ENCODE results near the gene TAF4.

The TAF4 gene

DNA sequence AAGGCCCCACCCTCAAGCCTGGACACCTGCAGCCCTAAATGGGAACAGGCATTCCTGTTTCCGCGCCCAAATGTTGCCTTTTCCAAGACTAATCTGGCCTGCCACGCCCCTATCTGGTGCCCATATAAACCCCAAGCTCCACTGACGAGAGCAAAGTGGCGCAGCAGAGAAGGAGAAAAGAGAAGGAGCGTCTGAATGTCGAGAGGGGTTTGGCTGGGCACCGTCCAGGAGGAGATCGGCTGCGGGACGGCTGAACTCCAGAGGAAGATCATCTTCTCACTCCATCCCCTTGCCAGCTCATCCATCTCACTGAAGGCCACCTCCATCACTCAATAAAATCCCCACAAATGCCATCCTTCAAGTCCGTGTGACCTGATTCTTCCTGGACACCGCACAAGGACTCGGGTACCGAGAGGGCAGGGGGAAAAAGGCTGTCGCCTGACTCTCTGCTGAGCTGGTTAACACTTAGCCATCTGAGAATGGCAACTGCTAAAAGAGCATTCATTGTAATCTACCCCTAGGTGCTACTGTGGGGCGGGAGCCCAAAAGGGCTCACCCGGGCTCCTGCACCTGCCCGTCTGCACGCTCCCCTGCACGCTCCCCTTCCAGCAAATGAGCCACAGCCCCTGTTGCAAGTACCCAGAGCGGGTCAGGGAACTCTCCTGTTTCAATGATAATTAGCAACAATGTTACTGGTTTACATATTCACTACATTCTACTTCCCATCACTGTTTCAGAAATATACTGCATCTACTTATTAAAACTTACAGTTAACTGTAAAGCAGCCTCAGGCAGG lies 23.5 kb downstream of the TAF4 start:
- no peak for DNase-seq (ENCODE audit: low read depth)

GRCh38 chr20:62040933-62041332 lies 24.7 kb downstream of the TAF4 start:
- DNase-seq (ENCODE audit: low read depth), result no peak

DNA sequence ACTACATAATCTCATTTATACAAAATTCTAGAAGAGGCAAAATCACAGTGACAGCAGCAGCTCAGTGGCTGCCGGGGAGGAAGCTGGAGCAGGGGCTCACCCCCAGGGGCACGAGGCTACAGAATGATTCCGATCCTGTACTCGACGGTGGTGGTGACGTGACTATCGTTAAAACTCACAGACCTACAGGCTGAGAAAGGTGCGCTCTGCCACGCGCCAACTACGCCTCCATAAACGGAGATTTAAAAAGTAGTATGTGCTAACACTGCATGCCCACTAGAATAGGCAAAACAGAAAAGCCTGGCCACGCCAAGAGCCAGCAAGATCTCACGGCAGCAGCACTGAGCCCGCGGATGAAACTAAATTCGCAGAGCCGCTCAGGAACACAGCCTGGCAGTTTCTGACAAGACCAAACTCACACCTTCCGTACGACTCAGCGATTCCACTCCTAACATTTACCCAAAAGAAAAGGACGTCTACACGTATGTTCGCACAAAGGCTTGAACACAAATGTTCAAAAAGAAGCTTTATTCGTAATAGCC lies 25.2 kb downstream of the TAF4 start:
- DNase-seq (ENCODE audit: low read depth), result no peak

DNA sequence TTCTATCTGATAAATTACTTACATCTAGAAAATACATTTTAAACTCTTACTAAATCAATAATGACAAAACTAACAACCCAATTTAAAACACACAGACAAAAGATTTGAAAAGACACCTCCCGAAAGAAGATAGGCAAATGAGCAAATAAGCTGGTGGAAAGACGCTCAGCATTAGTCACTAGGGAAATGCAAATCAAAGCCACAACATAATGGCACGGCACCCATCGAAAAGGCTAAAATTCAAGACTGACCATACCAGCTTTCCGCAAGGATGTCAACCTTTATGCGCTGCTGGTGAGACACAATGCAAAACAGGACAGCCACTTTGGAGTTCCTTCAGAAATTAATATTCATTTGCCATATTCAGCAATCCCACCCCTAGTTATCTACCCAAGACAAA lies 25.9 kb downstream of the TAF4 start:
- DNase-seq (ENCODE audit: low read depth), result no peak

- DNase-seq (ENCODE audit: low read depth), result no peak
These were observed 32.9 kb downstream of the TAF4 start for GRCh38 chr20:62032609-62033368.

DNA sequence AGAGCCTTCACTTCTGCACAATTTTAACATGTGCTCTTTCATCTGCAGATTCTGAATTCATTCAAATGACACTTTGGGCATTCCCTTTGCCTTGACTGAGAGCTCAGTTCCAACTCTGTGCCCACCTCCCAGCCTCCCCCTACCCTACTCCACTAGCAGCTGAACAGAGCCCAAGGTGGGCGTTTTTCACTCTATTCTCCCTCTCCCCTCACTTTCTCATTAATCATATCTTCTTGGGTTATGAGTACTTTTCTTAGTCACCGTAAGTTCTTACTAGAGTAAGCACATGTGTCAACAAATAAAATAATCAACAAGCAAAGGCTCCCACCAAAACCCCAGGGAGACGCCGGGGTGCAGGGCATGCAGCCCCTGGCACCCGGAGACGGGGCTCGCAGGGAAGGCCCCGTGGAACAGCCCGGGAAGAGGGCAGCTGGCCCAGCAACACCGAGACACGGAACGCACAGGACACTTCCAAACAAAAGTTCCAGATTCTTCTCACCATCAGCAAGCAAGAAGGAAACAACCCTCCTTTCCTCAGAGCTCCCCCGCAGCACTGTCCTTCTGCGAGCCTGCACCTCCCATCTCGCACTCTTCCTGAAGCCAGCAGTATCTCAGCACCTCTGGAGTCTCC lies 34.1 kb downstream of the TAF4 start:
- DNase-seq (ENCODE audit: low read depth), result no peak

- no peak for DNase-seq (ENCODE audit: low read depth)
These were observed 34.7 kb downstream of the TAF4 start for GRCh38 chr20:62030834-62031434.

GRCh38 chr20:62030357-62030756 lies 35.3 kb downstream of the TAF4 start:
- no peak for DNase-seq (ENCODE audit: low read depth)

- no peak for DNase-seq (ENCODE audit: low read depth)
These were observed 35.7 kb downstream of the TAF4 start for GRCh38 chr20:62029949-62030348.

DNA sequence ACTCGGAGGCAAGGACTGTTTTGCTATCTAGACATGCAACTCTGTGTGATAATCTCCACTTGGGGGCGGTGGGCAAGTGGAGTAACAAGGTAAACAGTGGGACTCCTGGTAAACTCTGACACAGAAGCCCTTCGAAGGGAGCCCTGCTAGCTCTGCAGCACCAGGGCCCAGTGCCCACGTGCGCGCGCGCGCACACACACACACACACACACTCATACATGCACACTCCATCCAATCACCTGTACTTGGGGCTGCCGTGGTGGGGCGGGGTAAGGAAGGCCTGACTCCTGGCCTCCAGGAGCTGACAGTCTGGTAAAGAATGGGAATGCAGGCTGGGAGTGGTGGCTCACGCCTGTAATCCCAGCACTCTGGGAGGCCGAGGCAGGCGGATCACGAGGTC lies 36.4 kb downstream of the TAF4 start:
- DNase-seq (ENCODE audit: low read depth), result no peak

- no peak for DNase-seq (ENCODE audit: low read depth)
These were observed 37.3 kb downstream of the TAF4 start for GRCh38 chr20:62028384-62028783.

DNA sequence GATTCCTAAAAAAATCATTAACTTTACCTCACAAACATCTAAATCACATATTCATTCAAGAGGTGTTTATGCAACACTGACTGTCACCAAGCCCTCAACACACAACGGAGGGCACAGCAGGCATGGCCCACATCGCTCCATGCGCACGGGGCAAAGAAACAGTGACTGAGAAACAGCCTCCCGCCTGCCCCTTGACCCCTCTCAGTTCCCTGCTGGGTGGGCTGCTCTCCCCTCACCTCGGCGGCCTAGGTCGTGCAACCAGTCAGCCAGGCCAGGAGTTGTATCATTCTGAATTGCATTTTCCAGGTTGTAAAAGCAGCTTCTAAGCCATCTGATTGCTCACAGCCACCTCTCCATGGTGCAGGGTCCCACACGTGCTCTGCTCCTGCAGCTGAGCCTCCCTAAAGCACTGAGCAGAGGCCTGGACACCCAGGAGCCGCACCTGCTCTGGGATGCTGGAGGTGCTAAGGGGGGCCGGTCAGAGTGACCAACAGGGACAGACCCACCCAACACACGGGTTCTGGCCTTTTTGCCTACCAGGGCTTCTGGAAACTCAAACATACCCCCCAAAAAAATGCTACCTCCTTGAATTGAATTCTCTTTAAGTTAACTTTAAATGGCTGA lies 37.9 kb downstream of the TAF4 start:
- no peak for DNase-seq (ENCODE audit: low read depth)

GRCh38 chr20:62027116-62027515 lies 38.6 kb downstream of the TAF4 start:
- no peak for DNase-seq (ENCODE audit: low read depth)

DNA sequence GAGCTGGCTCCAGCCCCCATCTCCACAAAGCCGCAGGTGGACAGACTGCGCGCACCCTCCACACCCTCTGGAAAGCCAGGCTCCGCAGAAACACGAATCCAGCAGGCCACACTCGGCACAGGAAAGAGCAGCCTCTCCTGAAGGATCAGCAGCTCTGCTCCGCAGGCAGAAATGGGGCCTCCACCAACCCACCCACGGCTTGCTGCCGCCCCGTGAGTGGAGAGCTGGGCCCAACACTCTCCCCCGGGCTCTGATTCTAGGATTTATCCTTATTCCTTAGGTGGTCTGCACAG lies 39.2 kb downstream of the TAF4 start:
- DNase-seq (ENCODE audit: low read depth), result no peak

DNA sequence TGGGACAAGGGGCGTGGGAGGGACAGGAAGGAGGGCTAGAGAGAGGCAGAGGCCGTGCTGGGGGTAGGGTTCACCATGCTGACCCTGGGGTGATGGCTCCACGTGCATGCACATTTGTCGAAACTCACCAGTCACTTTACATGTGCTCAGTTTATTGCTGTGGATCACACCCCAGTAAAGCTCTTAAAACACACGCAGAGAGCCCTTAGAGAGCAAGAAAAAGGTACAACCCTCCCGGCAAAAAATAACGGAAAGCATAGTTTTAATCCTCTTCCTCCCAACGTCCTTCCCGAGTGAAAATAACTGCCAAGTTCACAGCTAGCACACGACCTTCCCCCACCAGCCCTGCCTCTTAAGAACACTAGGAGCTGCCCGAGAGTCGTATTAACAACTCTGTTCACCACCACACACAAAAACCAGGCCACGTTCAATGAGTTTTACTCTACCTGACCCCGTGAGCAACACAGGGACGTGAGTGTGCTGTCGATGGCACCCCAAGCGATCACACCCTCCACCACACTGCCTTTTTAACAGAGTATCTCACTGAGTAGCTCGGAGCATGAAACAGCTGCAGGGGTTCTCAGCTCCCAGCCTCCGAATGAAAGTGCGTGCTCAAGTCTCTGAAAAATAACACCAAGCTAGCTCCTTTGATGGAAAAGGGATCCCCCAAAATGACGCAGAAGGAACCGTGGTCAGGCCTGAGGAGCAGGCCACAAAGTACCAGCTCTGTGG lies 39.7 kb downstream of the TAF4 start:
- no peak for DNase-seq (ENCODE audit: low read depth)

DNA sequence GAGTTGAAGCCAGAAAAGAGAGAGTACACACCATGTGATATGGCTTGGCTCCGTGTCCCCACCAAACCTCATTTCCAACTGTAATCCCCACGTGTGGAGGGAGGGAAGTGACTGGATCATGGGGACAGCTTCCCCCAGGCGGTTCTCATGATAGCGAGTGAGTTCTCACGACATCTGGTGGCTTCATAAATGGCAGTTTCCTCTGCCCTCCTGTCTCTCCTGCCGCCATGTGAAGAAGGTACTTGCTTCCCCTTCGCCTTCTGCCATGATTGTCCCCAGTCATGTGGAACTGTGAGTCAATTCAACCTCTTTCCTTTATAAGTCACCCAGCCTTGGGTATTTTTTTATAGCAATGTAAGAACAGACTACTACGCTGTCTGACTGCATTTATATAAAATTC lies 40.3 kb downstream of the TAF4 start:
- DNase-seq (ENCODE audit: low read depth), result no peak

GRCh38 chr20:62023935-62024334 lies 41.7 kb downstream of the TAF4 start:
- DNase-seq (ENCODE audit: low read depth), result no peak

DNA sequence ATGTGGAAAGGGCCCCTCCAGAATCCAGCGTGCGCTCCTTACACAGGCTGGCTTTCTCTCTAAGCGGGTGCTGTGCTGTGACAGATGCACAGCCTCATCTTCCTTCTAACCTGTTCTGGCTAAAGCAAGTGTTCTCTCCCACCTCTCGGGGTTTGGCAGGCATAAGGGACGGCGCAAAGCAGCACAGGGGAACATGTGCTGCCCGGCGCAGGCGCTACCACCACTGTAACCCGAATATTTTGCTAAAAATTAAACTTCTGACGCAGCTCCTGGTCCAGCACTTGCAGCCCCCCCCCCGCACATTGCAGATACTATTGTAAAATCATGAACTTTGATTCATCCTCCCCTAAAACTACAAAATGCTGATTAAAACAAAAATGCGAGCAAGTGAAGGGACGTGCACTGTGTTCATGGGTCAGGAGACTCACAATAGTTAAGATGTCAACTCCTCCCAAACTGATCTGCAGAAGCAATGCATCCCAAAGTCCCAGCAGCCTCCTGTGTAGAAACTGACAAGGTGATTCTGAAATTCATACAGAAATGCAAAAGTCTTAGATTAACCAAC lies 43.0 kb downstream of the TAF4 start:
- no peak for DNase-seq (ENCODE audit: low read depth)

DNA sequence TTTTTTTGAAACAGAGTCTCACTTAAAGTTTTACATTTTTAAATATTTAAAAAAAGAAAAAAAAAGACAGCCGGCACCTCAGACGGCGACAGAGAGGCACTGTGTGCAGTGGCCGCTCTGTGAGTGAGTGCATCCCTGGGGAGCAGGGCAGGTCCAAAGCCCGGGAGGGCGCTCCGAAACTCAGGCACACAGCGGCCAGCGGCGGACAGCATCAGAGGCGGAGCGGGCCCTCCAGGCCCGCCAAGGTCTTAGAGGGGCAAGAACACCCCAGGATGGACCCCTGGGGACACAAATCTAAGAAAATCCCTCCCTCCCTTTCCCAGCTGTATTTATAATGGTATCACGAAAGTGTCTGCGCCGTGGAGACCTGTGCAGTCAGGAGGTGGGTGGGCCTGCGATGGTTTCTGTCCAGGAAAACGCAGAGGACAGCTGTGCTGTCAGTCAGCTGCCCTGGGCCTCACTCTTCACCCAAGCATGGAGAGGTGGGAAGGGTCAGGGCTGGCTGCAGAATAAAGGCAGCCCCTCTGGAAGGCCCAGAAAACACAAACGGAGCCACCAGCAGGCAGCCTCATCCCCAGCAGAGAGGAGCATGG lies 43.8 kb downstream of the TAF4 start:
- DNase-seq (ENCODE audit: low read depth), result no peak

- no peak for DNase-seq (ENCODE audit: low read depth)
These were observed 44.6 kb downstream of the TAF4 start for GRCh38 chr20:62020935-62021701.

Measured in HS-27A (cell line).